CD1c-positive myeloid dendritic cell (primary cell): ENCODE results near the gene CDK5RAP2.
"Not testable (repeated sequence)": the region's sequence is repeated elsewhere in the genome, so short reads cannot be mapped to it uniquely, and the experiment has no call there.

Experiments used
- DNase-seq: peaks from one replicate; pipeline ENCODE4 v3.0.0-alpha.2; 2016; ENCODE audit errors: extremely low spot score

Gene CDK5RAP2

GRCh38 chr9:120580051-120580896, at the start of gene CDK5RAP2:
Gene CDK5RAP2, minus strand, starts transcription at chr9:120580167. Its CDS starts 189 bp downstream, at chr9:120579978.
- DNase-seq, result peak; percentile 98

DNA sequence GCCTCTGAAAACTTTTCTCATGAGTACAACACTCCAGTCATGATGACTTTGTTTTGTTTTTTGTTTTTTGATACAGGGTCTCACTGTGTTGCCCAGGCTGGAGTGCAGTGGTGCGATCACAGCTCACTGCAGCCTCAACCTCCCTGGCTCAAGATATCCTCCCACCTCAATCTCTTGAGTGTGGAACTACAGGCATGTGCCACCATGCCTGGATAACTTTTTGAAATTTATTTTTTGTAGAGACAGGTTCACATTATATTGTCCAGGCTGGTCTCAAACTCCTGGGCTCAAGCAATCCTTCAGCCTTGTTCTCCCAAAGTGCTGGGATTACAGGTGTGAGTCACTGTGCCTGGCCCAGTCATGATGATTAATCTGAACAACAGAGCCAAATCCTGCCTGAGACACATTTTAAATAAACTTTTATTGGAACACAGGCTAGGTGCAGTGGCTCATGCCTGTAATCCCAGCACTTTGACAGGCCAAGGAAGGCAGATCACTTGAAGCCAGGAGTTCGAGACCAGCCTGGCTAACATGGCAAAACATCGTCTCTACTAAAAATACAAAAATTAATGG, 49.0 kb upstream of the CDK5RAP2 start:
- not testable (repeated sequence) for DNase-seq

DNA sequence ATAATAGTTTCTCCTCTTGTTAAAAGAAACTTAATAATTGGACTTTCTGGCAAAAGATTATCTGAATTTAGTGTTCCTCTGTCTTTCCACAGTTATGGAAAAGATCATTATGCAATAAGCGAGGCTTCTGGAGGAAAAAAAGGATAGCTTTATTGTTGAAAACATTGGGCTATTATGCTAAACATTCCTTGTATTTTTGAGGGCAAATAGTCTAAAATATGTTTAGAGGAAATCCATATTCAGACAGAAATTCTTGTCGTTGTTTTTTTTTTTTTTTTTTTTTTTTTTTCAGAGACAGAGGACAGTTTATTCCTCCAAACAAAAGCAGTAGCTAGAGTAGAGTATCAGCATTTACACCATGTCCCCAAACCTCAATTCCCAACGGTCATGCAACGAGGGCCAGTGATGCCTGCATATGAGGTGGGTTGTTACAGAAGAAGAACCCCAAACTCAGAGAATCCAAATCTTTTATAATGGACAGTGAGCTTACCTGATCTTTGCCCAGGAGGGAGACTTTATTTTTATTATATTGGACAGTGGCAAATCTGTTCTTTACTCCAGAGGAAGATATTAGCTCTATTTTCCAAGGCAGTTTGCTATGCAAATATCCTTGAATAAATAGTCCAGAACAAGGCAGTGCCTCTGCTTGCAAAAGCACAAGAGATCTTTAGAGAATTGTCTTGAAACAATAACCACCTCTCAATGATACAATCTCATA, 48.4 kb upstream of the CDK5RAP2 start:
- DNase-seq, result no peak

GRCh38 chr9:120627073-120627472, 47.1 kb upstream of the CDK5RAP2 start:
- no peak for DNase-seq

GRCh38 chr9:120626512-120626911, 46.5 kb upstream of the CDK5RAP2 start:
- no peak for DNase-seq

DNA sequence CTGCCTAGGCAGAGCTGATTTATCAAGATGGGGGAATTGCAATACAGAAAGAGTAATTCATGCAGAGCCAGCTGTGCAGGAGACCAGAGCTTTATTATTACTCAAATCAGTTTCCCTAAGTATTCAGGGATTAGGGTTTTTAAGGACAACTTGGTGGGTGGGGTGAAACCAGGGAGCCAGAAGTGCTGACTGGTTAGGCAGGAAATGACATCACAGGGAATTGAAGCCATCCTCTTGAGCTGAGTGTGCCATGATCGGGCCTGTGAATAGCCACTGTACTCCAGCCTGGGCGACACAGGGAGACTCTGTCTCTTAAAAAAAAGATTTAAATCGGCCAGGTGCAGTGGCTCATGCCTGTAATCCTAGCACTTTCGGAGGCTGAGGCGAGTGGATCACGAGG, 45.3 kb upstream of the CDK5RAP2 start:
- DNase-seq, result no peak

GRCh38 chr9:120622790-120623189, 42.8 kb upstream of the CDK5RAP2 start:
- DNase-seq, result no peak

DNA sequence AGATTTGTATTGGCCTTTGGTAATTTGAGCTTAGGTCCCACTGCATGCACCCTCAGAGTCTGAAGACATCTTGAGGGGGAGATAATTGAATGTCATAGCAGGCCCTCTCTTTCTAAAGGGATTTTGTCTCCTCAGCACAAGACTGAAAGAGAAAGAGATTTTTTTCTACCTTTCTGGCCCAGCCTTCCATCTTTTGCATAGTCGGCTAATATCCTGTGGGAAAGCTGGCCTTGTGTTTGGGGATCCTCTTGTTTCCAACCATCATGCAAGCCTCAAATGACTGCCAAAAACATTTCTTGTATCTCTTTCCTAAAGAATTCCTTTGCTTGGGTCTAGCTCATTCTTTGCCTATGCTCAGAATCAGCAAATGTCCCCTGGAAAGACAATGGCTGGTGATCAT, 42.0 kb upstream of the CDK5RAP2 start:
- no peak for DNase-seq

DNA sequence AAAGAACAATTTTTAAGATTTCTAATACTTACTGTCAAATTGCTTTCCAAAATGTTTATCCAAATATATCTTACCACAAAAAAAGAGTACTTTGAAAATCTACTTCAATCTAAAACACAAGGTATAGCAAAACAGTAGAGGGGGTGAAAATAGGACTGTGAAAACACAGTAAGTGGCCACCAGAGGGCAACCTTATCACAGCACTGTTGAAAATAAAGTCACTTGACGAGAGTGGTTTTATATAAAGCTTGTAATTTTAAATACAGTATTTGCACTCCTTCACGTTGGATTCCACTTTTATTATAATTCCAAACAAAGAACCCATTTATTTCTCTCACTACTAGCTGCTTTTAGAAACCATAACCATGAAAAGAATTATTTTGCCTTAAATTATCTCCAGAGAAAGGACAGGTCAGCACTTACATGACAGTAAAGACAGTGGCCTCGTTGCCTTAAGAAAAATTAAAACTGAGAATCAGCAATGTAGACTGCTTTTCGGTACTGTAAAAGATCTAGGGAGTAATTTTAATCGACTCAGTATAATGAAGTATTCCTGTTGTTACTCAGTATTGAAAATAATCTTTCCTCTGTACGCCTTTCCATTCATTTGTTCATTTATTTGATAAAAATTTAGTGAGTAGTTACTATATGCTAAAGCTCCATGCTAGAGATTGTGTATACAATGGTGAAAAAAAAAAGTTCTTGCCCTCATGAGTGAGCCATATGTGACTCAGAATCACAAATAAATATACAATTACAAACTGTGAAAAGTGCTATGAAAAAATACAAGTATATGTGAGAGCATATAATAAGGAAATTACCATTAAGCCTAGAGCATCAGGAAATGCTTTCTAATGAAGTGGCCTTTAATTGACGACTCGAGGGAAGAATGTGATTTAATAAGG, 40.0 kb upstream of the CDK5RAP2 start:
- DNase-seq, result peak; percentile 75

GRCh38 chr9:120616966-120617935, 37.3 kb upstream of the CDK5RAP2 start:
- DNase-seq, result no peak

GRCh38 chr9:120612218-120612617, 32.3 kb upstream of the CDK5RAP2 start:
- DNase-seq, result no peak

DNA sequence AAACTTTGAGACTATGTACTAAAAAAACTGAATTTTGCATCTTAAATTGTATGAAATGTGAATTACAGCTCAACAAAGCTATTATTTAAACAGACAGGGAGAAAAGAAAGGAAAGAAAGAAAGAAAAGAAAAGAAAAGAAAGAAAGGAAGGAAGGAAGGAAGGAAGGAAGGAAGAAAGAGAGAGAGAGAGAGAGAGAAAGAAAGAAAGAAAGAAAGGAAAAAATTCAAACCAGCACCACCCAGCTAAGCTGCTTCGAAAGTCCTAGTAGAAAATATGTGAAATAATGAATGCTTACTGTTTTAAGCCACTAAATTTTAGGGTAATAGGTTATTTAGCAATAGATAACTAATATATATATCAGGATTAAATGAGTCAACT, 31.7 kb upstream of the CDK5RAP2 start:
- DNase-seq, result no peak

DNA sequence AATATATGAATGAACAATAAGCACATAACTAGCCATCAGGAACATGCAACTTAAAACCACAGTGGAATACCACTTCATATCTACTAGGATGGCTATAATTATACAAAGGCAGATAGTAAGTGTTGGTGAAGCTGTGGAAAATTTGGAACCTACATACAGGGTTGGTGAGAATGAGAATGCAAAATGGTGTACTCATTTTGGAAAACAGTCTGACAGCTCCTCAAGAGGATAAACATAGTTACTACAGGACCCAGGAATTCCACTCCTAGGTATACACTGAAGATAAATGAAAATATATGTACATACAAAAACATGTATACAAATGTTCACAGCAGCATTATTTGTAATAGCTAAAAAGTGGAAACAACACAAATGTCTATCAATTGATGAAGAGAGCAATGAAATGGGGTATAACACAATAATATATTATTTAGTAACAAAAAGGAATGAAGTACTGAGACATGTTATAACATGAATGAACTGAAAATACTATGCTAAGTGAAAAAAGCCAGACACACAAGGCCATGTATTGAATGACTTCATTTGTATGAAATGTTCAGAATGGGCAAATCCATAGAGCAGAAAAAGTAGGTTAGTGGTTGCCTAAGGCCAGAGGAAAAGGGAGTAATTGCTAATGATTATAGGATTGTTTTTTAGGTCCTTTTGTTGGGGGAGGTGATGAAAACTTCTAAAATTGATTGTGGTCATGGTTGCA, 31.2 kb upstream of the CDK5RAP2 start:
- DNase-seq, result no peak

DNA sequence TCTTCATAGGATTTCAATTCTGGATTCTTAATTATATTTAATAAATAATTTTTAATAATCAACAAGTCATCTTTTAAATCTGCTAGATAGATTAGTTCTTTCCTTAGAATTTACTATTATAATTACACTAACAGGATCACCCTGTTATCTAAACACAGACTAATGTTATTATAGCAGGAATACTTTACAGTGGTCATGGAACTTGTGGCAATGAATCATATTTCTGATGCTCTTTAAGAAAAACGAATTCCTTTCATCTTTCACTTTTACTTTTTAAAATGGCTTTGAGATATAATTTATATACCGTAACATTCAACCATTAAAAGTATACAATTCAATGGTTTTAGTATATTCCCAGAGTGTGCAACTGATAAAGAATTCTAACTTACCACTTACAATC, 29.7 kb upstream of the CDK5RAP2 start:
- DNase-seq, result no peak

DNA sequence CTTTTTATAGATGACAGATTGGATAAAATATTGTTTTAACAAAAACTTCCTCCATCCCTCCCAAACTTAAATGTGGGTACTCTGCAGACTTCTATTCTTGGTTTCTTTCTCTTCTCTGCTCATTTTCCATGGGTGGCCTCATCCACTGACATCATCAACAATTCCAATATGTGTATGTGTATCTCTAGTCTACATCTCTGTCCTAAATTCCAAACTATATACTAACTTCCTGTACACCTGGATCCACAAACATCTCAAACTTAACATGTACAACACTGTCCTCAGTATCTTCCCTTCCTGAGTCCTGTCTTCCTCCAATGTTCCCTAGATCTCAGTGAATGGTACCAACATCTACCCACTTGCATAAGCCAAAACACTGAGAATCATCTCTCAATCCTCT, 28.5 kb upstream of the CDK5RAP2 start:
- no peak for DNase-seq

GRCh38 chr9:120603591-120603990, 23.6 kb upstream of the CDK5RAP2 start:
- DNase-seq, result no peak

DNA sequence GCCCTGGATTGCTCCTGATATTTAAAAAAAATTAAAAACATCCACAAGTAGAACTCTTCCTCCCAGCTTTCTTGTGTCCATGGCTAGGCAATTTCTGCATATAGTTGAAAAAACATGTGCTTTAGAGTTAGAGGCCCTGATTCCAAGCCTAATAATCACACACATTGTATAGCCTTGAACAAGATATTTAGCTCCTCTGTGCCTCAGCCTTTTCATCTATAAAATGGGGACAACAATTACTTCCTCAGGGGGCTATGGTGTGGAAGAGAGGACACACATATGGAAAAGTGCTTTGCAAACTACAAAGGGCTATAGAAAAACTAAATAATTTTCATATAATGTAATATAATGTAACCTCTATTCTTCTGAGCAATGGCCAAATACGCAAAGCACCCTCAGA, 23.0 kb upstream of the CDK5RAP2 start:
- no peak for DNase-seq

- no peak for DNase-seq
These were observed 13.9 kb upstream of the CDK5RAP2 start for GRCh38 chr9:120593955-120594277.

- DNase-seq, result no peak
These were observed 13.4 kb upstream of the CDK5RAP2 start for GRCh38 chr9:120593250-120593954.
